ENCODE results near the gene TUG1.

Gene TUG1

GRCh38 chr22:30947816-30948454 is 21.1 kb upstream of the TUG1 start:
- DNase-seq (ENCODE audit: low read depth): no peak

GRCh38 chr22:30948930-30949342 is 20.1 kb upstream of the TUG1 start:
- no peak for DNase-seq (ENCODE audit: low read depth)

GRCh38 chr22:30949934-30950660 is 19.0 kb upstream of the TUG1 start:
- no peak for DNase-seq (ENCODE audit: low read depth)

DNA sequence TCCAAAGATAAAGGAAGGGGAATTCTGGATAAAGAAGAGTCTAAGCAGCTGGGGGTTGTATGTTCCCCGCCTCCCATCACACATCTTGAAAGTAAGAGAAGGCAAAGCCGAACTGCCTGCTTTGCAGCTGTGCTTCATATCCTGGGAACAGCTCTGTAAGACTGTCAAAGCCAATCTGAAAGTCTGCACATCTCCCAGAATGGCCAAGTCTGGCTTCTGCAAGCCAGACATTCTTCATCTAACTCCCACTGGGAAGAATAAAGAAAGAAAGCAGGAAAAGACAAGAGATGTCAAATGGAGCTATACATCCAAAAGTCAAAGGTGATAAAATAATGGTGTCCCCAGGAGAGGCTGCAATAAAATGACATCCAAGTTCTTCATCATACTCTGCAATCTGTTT is 15.9 kb upstream of the TUG1 start:
- no peak for DNase-seq (ENCODE audit: low read depth)

GRCh38 chr22:30955153-30955552 is 13.9 kb upstream of the TUG1 start:
- DNase-seq (ENCODE audit: low read depth): no peak

GRCh38 chr22:30964858-30965257 is 4.2 kb upstream of the TUG1 start:
- DNase-seq (ENCODE audit: low read depth): no peak

GRCh38 chr22:30968015-30968923 is 796 bp upstream of the TUG1 start, which contains the start of gene MORC2:
Gene MORC2 (minus strand): TSS chr22:30968774. CDS start chr22:30967889, 885 bp downstream.
- no peak for DNase-seq (ENCODE audit: low read depth)

DNA sequence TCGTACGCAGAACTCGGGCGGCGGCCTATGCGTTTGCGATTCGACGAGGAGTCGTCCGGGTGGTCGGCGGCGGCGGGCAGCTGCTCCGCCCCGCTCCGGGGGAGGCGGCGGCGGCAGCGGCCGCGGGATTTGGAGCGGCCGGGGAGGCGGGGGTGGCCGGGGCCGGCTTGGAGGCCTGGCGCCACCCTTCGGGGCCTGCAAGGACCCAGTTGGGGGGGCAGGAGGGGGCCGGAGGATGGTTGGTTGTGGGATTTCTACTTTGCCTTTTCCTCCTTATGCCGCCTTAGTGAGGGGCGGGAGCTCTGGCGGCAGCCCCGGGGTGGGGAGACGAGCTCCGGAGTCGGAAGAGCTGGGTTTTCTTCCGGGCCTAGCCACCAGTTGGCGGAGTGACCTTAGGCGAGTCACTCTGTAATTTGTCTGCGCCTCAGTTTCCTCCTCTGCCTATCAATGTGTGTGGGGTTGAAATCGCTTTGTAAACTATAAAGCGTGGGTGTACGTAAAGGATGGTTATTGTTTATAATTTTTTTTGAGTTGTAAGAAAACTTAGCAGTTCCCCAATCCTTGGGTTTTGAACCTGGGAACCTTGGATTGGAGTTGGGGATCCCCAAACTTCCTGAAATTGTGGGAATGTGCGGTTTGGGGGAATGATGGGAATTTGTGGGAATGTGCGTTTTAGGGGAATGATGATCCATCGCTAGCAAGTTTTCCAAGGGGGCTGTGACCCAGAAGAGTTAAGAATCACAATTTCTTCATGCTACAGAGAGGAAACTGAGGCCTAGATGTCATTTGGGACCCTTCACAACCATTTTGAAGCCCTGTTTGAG is 679 bp downstream of the TUG1 start:
- DNase-seq (ENCODE audit: low read depth): peak; percentile 13

DNA sequence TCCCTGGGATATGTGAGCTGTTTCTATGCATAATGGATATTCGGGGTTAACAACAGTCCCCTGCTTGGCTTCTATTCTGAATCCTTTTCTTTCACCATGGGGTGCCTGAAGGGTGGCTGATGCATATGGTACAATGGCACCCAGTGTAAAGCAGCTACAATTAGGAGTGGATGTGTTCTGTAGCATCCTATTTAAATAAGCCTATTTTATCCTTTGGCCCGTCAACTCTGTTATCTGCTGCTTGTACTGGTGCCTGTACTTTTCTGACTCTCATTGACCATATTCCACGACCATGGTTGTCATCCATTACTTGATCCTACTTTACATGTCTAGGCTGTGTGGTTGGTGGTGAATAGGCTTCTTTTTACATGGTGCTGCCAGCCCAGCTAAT is 1.3 kb downstream of the TUG1 start:
- DNase-seq (ENCODE audit: low read depth): no peak

DNA sequence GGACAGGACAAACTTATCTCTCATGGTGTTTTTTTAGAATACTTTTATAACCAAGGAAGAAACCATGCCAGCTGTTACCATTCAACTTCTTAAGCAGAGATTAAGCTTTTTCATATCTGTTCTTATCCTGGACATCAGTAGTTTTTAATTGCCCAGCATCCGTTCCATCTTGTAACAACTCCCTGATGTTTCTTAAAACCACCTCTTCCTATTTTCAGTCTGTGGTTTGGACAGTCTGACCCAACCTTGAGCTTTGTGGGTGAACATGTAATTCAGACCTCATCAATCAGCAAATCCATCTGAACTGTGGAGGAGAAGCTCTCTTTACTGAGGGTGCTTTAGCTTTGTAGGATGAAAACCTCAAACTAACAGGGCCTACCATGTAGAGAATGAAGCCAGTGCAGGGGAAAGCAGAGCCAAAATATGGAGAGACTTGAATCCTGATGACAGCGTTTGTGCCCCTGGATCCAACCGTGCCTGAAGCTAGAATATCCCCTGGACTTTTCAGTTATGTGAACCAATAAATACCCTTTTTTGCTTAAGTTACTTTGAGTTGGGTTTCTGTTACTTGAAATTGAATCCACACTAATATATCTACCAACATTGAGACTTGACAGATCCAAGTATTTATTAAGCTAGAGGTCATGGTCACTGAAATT is 9.4 kb downstream of the TUG1 start:
- no peak for DNase-seq (ENCODE audit: low read depth)

DNA sequence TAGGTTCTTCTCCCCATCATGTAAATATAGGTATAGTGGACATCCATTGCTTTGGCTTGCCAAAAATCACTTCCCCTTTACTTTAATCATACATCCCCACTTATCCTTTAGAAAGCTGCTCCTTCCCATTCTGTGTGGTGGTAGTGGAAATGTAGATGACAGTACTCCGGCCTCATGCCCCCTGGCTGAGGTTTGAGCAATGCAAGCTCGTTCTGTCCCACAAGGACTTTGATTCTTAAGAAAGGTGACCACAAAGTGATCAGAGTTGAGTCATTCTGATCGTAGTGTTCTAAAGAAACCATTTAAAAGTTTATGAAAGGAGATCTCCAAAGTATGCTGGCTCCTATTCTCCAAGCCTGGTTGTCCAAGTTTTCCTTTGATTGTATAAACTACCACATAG is 10.9 kb downstream of the TUG1 start:
- no peak for DNase-seq (ENCODE audit: low read depth)

DNA sequence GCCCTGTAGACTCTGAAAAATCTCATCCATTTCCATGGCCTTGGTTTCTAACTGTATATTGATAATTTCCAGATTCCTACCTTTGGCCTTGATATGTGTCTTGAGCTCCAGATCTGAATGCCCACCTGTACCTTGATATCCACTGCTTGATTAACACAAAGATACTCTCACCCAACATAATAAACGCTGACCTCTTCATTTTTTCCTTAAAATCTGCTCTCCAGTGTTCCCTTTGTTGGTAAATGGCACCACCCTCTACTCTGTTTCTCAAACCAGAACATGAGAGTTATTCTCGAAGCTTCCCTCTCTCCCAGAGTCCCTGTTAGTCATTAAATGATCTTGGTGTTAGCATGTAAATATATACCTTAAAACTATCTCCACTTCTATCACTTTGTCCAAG is 13.4 kb downstream of the TUG1 start:
- DNase-seq (ENCODE audit: low read depth): no peak

GRCh38 chr22:30984317-30984716 is 15.3 kb downstream of the TUG1 start:
- no peak for DNase-seq (ENCODE audit: low read depth)

DNA sequence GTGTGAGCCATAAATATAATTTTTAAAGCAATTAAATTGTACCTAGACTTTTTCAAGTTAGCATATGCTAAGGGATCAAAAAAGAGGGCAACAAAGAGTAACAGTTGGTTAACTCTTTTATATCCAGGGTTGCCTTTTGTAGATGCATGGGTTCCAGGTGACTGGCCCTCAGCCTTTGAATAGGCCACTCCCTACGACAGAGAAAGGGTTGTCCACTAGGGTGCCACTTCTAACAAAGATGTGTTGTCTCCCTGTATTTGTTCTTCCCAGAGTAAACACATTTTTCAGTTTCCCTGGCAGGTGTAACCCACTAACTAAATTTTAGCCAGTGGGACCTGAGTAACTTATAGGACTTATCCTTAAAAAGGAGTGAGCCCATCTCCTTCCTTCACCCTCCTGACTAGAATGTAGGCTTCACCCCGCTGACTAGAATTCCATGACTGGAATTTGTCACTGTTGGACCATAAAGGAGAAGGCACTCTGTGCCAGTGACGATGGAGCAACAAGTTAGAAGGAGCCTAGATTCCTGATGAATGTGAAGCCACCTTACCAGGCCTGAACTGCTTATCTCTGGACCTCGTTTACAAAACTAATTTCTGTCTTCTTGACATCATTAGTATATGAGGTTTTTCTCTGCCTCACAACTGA is 16.6 kb downstream of the TUG1 start:
- no peak for DNase-seq (ENCODE audit: low read depth)

- DNase-seq (ENCODE audit: low read depth): no peak
Measured at GRCh38 chr22:30989474-30989873, 20.4 kb downstream of the TUG1 start.

DNA sequence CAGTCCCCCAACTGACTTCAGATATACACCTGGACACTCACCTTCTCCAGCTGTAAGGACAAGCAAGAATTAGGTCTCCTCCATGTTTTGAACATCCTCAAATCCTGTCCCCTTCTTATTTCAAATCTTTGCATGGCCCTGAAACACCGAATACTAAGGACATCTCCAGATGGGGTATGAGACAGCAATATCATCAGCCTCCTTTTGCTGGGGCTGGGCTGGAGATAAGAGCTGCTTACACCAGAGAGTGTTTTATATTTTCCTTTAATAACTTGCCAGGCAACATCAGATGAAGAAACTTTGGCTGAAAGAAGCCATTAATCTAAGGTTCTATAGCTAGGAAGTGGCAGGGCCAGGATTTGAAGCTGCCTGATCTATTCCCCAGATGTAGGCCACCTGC is 21.6 kb downstream of the TUG1 start:
- DNase-seq (ENCODE audit: low read depth): no peak

DNA sequence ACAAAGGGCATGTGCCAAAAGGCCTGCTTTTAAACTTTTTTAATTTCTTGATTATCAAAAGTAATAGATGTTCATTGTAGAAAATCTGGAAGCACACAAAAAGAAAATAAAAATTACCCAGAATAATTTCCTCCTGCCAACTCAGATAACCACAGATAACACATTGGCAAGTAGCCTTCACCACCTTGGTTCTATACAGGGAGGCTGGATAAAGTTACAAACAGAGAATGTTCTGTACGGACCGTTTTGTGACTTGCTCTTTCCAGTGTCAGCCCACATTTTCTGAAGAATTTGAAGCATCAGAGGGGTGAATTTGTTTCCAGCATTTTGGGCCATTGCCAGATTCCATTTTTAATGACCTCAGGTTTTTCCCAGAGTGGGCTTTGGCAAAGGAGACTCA is 23.5 kb downstream of the TUG1 start:
- DNase-seq (ENCODE audit: low read depth): no peak

DNA sequence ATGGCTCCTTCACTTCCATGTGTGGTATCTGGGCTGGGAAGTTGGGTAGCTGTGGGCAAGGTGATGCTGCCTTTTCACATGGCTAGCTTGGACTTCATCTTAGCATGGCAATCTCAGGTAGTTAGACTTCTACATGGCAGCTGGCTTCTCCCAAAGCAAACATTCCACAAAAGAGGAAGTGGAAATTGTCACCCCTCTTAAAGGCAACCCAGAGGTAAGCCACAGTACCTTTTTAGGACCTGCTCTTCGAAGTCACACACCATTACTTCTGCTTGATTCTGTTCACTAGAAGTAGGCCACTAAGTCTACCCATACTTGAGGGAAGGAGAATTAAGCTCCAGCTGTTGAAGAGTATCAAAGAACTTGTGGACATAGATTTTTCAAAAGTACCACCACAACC is 25.9 kb downstream of the TUG1 start:
- DNase-seq (ENCODE audit: low read depth): no peak

- no peak for DNase-seq (ENCODE audit: low read depth)
Measured at GRCh38 chr22:30996462-30996861, 27.4 kb downstream of the TUG1 start.

DNA sequence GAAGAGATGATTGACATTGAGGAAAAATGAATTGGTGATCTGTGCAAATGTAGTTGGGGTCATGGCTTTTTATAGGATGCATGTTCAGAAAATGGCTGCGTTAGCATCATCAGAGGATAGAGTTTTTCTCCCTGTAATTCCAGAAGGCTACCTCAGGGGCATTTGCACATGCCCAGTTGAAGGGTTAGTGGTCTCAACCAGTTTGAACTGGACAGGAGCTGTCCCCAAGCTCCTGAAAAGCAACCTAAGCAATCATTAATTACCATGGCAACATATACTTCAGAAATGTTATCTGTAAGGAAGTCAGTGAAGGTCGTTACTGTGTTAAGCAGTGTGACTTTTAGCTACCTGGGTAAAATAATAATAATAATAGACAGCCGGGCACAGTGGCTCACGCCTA is 29.3 kb downstream of the TUG1 start:
- DNase-seq (ENCODE audit: low read depth): no peak

Data from stimulated activated CD8-positive, alpha-beta memory T cell treated with anti-CD3 and anti-CD28 coated beads, Interleukin-15, amount 100 ng/mL, for 24 hours (primary cell).